Measurements from ENCODE around the gene NFE2L2.
"Not testable (repeated sequence)": the region's sequence is repeated elsewhere in the genome, so short reads cannot be mapped to it uniquely, and the experiment has no call there.

The NFE2L2 gene

DNA sequence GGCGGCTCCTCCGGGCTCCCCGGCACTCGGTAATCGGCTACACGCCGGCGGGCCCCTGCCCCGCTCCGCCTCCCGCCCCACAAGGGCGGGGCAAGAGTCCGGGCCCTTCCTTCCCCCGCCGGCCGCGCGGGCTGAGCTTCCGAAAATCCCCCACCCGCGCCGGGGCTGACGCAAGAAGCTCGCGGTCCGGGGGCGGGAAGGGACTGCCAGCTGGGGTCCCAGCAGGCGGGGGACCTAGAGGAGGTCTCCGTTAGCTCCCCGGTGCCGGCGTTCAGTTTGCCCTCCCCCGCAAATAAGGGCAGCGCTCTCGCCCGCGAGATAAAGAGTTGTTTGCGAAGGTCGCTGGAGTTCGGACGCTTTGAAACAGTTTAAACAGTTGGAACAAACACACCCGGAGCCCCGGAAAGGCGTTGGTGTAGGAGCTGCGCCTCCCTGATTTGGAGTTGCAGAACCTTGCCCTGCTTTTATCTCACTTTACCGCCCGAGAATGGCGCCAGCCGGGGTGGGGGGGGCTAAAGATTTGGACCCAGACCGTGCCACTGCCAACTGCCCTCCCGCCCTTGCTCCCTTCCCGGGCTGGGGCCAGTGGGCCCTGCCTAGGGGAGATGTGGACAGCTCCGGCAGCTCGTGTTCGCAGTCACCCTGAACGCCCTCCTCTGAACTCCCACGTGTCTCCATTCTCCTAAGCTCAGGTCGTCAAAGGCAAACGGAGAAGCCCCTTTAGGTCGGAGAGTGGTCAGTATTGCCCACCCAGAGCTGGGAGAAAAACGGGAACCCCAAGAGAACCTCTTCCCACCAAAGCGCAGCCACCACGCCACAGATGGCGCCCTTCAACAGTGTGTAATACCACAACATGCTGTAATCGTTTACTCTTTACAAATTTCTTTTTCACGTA, at the start of gene NFE2L2:
Gene NFE2L2, minus strand, starts transcription at position 35 of the 895 bp plus-strand sequence. CDS start 151 bp downstream, outside the sequence.
- DNase-seq (ENCODE audit: low spot score): peak; percentile 97

DNA sequence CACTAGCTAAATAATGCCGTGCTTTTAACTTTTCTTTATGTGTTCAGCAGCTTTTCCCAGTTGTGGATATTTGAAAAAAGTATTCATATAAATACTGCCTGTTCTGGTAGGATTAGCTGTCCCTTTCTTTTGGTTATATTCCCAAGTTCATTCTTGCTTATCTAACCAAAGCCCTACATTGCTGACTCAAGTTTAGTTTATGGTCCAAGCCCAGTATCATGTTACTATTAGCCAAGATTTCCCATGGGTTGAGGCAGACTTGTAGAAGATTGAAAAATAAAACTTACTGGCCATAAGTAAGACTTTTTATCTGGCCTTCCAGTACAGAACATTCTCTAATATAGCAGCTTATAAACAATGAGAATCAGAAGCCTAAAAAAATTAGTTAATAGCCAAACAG, 49.7 kb upstream of the NFE2L2 start:
- no peak for DNase-seq (ENCODE audit: low spot score)

DNA sequence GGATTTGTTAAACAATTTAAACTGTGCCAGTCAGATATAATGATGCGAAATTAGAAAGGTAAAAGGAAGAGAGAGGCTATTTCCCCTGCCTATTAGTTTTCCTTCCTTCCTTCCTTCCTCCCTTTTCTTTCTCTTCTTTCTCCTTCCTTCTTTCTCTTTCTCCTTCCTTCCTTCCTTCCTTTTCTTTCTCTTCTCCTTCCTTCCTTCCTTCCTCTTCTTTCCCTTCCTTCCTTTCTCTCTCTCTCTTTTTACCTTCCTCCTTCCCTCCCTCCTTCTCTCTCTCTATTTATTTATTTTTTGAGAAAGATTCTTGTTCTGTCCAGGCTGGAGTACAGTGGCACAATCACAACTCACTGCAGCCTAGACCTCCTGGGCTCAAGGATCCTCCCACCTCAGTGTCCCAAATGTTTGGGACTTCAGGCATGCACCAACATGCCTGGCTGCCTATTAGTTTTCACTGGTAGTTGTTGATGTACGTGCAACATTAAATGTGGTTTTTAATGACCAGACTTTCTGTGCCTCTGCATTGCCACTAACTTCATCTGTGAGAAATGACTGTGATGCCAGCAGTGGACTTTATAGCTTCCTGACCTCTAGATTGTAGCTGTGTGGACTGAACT, 48.7 kb upstream of the NFE2L2 start:
- no peak for DNase-seq (ENCODE audit: low spot score)

DNA sequence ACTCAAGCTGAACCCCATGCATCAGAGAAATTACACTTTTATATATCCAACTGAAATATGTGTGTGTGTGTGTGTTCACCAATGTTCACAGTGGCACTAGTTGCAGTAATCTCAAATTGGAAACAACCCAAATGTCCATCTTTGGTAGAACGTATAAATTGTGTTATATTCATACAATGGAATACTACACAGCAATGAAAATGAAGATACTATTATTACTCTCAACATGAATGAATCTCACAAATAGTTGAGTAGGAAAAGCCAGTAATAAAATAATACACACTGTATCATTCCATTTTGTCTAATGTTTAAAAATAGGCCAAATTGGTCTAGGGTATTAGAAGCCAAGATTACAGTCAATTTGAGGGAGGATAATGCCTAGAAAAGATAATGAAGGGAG, 48.0 kb upstream of the NFE2L2 start:
- no peak for DNase-seq (ENCODE audit: low spot score)

DNA sequence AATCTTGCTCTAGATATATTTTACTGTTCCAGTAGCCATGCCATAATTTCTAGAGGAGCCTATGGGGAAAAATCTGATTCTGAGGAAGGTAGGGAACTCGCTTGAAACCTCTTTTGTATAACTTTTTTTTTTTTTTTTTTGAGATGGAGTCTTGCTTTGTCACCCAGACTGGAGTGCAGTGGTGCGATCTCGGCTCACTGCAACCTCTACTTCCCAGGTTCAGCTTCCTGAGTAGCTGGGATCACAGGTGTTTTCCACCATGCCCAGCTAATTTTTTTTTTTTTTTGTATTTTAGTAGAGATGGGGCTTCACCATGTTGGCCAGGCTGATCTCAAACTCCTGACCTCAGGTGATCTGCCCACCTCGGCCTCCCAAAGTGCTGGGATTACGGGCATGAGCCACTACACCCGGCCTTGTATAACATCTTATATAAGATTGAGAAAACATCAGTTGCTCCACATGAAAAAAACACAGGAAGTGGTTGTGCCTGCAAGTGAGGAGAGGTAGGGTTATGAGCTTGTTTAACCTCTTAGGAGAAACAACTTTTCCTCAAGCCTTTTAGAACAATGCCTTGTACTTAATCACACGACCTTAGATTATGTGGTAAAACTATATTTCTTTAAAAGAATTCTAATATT, 45.3 kb upstream of the NFE2L2 start:
- DNase-seq (ENCODE audit: low spot score): not testable (repeated sequence)

DNA sequence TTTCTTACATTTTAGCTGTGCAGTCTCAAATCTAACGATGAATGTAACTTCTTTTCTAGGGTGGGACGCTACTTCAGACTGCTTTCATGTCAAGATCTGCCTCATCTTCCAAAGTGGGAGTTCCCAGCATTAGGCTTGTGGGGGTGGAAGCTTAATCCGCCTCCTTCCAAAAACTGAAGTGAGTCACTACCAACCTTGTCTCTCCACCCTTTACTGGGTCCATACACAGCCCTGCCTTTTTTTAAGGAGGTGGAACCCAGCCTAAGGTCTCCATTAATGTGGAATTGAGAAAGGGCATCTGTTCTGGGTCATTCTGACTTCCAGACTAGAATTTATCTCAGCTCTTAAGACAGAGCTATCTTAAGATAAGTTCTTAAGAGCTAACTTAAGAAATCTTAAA, 42.0 kb upstream of the NFE2L2 start:
- DNase-seq (ENCODE audit: low spot score): no peak

DNA sequence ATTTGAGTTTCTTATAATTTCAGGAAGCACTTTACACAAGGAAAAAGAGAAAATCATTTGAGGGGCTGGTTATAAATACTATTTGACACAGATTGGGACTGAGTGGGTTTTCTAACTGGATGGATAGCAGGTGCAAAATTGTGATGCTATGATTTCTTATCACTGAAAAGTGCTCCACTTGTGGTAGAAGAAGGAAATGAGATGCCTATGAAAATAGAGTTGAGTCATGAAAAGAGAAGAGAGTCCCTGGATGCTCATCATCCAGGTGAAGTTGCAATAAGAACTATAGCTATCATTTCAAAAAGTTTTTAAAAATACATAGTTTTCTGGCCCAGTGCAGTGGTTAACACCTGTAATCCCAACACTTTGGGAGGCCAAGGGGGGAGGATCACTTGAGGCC, 39.4 kb upstream of the NFE2L2 start:
- DNase-seq (ENCODE audit: low spot score): no peak

DNA sequence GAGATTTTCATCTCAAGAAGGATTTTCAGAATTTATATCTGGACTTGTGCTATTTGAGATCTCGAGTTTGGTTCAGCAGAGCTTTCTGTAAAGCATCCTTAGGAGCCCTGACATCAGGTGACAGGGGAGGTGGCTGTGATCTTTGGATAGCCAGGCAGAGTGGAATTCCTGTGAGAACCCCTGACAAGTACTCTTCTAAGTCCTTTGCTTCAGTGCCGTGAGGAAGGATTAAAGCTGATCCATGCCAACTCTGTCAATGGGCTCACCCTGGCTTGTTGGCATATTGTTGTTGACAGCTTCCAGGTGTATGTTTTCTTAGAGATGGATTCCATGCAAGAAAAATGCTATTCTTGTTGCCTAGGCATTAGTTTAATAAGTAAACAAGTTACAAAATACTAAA, 38.0 kb upstream of the NFE2L2 start:
- no peak for DNase-seq (ENCODE audit: low spot score)

DNA sequence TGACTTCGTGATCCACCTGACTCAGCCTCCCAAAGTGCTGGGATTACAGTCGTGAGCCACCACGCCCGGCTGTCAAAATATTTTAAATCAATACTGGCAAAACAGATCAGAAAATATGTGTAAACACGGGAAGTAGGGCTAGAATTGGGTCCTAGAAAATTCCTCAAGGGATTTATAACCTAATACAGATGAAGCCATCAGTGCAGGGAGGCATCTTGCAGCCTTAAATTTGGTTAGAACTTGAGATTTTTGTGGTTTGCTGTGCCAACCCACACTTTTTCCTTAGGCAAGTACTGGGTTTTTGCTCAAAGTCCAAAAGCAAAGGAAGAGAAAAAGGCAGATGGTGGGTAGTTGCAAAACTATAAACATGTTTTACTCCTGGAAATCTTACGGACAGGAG, 33.7 kb upstream of the NFE2L2 start:
- DNase-seq (ENCODE audit: low spot score): no peak

DNA sequence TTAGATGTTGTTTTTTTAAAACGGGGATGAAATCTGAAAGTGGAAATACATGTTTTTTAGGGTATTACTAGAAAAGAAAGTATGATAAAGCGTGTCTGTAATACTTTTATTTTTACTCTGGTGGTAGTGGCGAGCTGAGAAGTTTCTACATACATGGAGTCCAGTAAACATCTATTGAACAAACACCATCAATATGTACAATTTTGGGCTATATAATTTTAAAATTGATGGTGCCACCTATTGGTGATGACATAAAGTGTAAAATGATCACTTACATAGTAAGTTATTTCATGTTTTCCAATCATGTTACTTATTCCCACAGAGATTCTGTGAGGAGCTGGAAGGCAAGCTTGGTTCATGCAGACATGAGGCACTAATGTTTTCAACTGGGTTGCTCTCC, 31.5 kb upstream of the NFE2L2 start:
- DNase-seq (ENCODE audit: low spot score): no peak

DNA sequence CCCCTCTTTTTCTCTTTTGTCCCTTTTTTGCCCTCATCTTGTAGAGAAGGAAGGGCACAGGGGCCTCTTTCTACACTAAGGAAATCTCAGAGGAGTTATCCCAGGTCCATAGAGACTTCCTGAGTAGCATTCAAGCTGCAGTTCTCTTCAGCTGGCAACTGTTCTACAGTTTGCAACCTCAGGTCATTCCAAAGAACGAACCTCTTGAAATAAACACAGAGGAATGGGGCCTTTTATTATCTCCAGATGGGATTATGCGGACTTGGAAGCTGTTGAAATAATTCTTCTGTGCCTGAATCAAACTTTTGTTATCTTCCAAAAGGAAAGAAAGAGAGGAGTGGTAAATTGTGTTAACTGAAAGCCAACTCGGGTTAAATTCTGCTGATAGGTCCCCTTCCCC, 31.0 kb upstream of the NFE2L2 start:
- DNase-seq (ENCODE audit: low spot score): no peak

DNA sequence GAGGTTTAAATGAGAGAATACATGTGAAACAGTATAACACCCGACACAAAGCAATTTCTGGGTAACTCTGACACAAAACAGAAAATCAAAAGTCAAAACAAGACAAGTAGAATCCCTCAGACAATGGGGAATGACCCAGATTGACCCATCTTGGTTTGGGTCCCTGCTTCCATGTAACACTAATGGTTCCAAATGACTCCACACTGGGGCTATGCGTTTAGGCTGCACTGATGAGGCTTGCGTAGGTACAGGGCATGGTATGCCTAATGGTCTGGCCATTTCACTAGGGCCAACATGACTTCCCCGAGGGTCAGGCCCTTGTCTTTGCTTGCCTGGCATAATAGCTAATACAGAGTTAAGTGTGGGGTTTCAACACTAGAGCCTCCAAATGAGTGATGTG, 27.2 kb upstream of the NFE2L2 start:
- no peak for DNase-seq (ENCODE audit: low spot score)

DNA sequence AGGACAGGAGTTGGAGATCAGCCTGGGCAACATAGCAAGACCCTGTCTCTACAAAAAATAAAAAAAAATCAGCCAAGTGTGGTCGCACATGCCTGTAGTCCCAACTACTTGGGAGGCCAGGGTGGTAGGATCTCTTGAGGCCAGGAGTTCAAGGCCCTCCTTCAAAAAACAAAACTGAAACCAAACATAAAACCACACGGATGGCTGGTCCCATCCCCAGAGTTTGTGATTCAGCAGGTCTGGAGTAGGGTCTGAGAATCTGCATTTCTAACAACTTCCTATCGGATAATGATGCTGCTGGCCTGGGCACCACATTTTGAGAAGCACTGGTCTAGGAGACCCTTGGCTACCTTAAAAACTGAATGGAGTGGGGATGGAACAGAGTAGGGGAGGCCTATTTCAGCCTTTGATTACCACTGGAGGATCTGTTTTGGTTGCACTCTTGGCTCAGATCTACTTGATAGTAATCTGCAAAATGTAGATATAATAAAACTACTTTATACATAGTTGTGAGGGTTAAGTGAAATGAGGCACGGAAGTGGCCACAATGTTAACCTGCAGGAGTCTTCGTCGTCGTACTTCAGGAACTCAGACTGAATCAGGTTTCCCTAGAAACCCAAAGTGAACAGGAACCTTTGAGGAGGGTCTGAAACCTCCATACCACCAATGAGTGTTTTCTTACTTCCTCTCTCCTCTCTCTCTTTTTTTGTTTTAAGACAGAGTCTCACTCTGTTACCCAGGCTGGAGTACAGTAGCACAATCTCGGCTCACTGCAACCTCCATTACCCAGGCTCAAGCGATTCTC, 25.5 kb upstream of the NFE2L2 start:
- no peak for DNase-seq (ENCODE audit: low spot score)

DNA sequence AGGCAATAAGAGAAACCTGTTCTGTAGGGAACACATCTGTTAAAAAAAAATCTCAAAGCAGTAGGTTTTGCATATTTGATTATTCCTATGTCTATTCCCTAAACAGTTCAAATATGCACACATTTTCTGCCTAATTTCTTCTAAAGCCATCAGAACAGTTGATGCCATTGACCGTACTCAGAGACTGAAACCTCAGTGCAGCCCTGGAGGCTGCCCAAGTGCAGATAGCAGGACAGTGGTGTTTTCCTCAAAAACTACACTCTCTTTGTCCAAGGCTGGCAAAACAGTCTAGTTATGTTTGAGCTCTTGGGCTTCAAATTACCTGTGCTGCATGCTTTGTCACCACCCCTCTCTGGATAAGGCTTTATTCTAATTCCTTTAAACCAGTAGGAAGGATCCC, 23.3 kb upstream of the NFE2L2 start:
- no peak for DNase-seq (ENCODE audit: low spot score)

DNA sequence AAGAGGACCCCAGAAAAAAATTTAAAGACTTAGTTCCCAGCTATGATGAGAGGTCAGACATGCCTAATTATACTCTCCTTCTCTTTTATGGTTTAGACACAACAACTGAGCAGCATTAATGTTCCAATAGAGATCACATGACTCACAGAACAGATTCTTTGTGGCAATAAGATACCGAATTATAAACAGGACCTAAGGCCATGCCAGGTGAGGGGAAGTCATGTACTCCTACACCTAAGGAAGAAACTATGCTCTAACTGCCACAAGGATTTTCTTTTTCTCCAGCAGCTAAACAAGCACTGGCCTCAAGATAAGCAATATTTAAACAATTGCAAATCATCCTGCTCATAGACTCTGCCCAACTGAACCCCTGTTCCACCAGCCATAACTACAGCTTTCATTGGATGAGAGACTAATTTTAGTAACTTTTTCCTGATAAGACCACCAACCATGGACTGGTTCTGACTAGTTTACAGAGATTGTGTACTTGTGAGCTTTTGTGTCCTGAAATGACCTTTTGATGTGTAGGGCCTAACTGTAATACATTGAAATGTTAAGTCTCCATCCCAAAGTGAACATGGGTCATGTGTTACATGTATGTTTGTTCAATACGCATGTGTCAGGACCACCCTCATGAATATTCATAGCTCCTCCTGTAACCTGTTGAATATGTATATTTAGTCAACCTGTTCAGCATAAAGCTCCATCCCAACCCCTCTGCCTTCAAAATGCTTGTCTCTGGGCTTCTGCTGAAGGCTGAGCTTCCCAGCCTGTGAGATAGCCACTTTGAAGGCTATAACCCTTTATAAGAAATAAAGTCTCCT, 21.6 kb upstream of the NFE2L2 start:
- DNase-seq (ENCODE audit: low spot score): no peak

DNA sequence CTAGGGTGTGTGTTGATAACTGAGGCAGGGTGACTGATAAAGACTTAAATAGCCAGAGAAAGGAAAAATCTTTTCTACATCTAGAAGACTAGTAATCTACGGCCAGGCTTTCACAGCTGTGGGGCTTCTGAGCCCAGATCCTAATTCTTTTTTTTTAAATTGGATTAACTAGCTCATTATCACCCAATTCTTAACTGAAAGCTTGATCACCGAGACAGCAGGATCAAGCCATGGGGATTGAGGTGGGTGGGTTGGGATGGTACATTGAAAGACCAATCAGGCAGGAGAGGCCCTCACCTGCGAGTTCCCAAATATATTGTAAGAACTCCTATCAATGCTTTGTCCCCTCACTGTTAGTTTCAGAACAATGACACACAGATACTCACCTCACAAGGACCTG, 20.0 kb upstream of the NFE2L2 start:
- no peak for DNase-seq (ENCODE audit: low spot score)

DNA sequence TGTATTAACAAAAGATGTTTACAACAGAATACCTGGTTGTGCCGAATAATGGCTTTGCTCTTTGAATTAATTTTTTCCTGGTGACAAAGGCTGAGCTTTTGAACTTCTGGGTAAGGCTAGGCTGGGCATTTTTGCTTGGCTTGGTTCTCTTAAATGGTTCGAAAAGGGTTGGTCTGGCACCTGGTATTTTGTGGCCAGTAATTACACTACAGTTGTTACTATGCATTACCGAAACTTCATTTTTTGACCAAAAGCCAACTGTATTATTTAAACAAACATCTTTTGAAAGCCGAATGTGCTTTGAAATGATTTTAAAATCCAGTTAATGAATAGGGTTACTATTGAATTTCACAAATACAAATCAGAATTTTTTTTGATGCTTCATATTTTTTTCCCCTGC, 19.4 kb upstream of the NFE2L2 start:
- DNase-seq (ENCODE audit: low spot score): no peak

DNA sequence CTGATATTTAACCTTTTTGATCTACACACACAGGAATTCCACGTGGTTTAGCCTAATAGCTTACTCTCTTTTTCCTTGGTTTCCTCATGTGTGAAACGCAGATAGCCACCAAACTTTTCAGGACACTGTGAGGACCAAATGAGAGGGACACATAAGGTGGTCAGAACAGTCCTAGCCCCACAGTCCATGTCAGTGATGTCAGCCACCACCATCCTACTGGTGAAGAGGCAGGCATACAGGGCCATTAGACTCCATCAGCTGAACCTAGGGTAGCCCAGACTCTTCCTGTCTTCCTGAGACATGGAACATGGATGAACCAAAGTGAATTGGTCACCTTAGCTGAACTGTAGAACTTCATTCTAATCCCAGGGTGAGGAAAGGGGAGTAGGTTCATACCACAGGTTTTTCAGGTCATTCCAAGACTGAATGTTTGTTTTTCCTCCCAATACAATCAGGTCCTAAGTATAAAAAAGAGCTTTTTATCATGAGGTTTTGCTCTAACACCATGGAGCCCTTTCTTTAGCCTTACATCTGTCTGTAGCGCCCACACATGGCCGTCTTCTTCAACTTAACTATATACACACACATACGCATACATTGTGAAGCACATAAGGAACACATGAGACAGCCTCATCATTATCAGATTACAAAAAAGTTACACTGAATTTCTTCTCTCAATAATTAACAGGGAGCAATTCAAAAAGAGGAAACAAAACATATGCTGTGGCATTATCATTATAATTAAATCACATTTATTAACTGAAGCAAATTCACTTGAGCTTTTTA, 18.5 kb upstream of the NFE2L2 start:
- no peak for DNase-seq (ENCODE audit: low spot score)

DNA sequence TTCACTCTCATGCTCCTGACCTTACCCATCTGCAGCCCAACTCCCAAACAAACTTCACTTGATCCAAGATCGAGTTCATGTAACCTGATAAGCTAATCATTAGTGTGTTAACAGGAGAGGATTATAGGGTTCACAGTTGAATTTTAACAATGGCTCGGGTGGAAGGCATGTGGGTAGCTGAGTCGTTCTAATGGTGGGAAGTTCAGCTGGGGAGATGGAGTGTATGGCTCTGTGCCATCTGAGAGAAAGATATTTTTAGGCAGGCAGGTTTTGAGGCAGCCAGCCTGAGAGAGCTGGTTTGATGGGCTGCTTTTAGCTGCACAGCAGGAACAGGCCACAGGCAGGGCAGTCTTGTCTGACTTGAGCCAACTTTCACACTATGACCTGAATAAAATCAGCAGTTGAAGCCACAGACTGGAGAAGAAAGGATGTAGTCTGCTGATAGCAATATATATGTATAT, 17.7 kb upstream of the NFE2L2 start:
- no peak for DNase-seq (ENCODE audit: low spot score)

DNA sequence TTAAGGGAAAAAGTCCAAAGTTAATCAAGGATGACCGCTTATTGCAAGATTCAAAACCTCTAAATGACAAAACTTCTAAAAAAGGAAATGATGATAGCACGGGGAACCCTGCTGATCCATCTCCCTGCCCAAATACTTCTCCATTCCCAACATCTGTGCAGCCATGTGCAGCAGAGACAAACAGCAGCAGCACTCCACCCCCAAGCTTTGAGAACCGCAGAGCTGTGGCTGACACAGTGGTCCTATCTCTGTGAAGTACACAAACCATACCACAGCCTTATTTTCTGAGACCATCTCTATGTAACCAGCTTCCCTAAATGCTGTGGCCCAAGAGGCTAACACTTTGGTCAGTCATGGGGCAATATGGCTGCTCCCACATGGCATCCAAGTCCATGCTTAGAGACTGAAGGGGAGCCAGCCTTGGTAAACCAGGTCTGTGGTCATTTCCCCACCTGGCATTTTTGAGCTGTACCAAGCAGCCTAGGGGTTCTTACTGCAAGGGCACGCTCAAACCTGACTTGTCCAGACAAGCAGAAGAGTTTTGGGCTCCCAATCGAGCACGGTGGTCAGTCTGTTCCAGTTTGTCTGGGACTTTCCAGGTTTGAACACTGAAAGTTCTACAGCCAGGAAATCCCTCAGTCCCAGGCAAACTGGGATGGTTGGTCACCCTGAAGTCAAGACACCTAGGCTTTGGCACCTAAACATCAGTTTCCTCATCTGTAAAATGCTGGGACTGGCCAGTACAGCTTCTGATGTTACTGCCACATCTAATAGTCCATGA, 17.1 kb upstream of the NFE2L2 start:
- no peak for DNase-seq (ENCODE audit: low spot score)
